Lower leg skin (tissue), 3 donors: ENCODE data around the gene SCD5.

Experiments
- CTCF ChIP-seq, 3 donors: fragments of 450-650 bp; IDR thresholded peaks; one replicate each; pipeline ENCODE4 v1.5.1; 2016; ENCODE audit warnings: antibody characterized with exemption in 3 of 3, mild to moderate bottlenecking in 3 of 3, moderate library complexity in 2 of 3
- POLR2A ChIP-seq, 2 donors: fragments of 450-650 bp; IDR thresholded peaks; one replicate each; pipeline ENCODE4 v1.6.1; 2016 to 2017; ENCODE audit warnings: antibody characterized with exemption in 2 of 2, mild to moderate bottlenecking in 1 of 2, moderate library complexity in 1 of 2

GRCh38 chr4:82606622-82607021 is 192.0 kb downstream of the SCD5 start:
- TF ChIP-seq CTCF (IDR thresholded peaks at IDR 0.05) (no peak), POLR2A (IDR thresholded peaks at IDR 0.05) (no peak)
